SK-N-MC (cell line): ENCODE measurements around the gene PDE4D.

Experiments used
- EZH2 ChIP-seq: fragments of 200-600 bp; sonication (generic); IDR thresholded peaks from one replicate; pipeline ENCODE4 v1.6.1; 2017; ENCODE audit warnings: antibody characterized with exemption
- FOXP2 ChIP-seq: optimal IDR thresholded peaks from 2 replicates; pipeline ENCODE3; 2011; ENCODE audit warnings: mild to moderate bottlenecking, moderate library complexity; ENCODE audit not compliant: insufficient read depth; ENCODE audit errors: extremely low read length, control extremely low read depth
- POLR2AphosphoS5 ChIP-seq: IDR thresholded peaks from 2 replicates; pipeline ENCODE4 v1.6.1; 2012; ENCODE audit warnings: mild to moderate bottlenecking, low read depth, low read length, borderline replicate concordance

DNA sequence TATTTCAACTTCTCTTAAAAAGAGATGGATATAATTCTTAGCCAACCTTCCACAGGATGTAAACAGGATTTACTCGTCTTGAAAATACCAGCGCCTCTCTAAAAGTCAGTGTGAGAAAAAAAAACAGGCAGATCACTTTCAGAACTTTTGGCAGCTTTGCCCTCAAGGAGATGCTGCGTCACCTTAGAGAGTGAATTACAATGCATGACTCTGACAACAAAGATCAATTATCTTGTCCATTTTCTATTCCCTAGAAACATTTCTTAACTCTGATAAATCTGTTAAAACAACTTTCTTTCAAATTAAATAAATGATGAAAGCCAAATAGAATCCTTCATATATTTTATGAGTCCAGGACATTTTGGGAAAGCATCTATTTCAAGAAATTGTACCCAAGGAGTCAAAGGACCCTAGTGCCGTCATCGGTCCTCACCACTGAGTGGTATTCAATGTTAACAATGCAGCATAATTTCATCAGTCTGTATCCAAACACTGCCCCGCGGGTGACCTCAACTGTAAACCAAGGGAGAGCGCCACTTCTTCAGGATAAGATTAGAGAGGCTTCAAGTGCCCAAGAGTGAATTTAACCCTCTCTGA is 536.0 kb downstream of the PDE4D start:
- TF ChIP-seq POLR2AphosphoS5 (no peak), EZH2 (no peak), FOXP2 (no peak)
